Duodenal mucosa (tissue), 2 donors: ENCODE measurements around the gene NDUFS5.
"Not testable (repeated sequence)": the region's sequence is repeated elsewhere in the genome, so short reads cannot be mapped to it uniquely, and the experiment has no call there.

Experiments used
- H3K27ac ChIP-seq: one replicate; pipeline ENCODE4 v1.7.0; 2013; ENCODE audit warnings: low read depth, low read length
- H3K27me3 ChIP-seq, 2 donors: one replicate each; pipeline ENCODE4 v1.7.0; 2013; ENCODE audit warnings: low read length in 2 of 2, control low read depth in 1 of 2; ENCODE audit not compliant: insufficient read depth in 2 of 2, control insufficient read depth in 1 of 2
- H3K36me3 ChIP-seq, 2 donors: one replicate each; pipeline ENCODE4 v1.7.0; 2013; ENCODE audit warnings: low read length in 2 of 2, control low read depth in 1 of 2; ENCODE audit not compliant: insufficient read depth in 2 of 2, control insufficient read depth in 1 of 2
- H3K4me1 ChIP-seq, 2 donors: one replicate each; pipeline ENCODE4 v1.7.0; 2013; ENCODE audit warnings: low read length in 2 of 2, control low read depth in 1 of 2; ENCODE audit not compliant: insufficient read depth in 2 of 2, control insufficient read depth in 1 of 2
- H3K4me3 ChIP-seq, 2 donors: one replicate each; pipeline ENCODE4 v1.7.0; 2013; ENCODE audit warnings: low read length in 2 of 2, low read depth in 1 of 2
- H3K9ac ChIP-seq, 2 donors: one replicate each; pipeline ENCODE4 v1.7.0; 2013; ENCODE audit warnings: low read length in 2 of 2, low read depth in 1 of 2
- H3K9me3 ChIP-seq, 2 donors: one replicate each; pipeline ENCODE4 v1.7.0; 2013; ENCODE audit warnings: low read length in 2 of 2, control low read depth in 1 of 2; ENCODE audit not compliant: control insufficient read depth in 1 of 2

The NDUFS5 gene

DNA sequence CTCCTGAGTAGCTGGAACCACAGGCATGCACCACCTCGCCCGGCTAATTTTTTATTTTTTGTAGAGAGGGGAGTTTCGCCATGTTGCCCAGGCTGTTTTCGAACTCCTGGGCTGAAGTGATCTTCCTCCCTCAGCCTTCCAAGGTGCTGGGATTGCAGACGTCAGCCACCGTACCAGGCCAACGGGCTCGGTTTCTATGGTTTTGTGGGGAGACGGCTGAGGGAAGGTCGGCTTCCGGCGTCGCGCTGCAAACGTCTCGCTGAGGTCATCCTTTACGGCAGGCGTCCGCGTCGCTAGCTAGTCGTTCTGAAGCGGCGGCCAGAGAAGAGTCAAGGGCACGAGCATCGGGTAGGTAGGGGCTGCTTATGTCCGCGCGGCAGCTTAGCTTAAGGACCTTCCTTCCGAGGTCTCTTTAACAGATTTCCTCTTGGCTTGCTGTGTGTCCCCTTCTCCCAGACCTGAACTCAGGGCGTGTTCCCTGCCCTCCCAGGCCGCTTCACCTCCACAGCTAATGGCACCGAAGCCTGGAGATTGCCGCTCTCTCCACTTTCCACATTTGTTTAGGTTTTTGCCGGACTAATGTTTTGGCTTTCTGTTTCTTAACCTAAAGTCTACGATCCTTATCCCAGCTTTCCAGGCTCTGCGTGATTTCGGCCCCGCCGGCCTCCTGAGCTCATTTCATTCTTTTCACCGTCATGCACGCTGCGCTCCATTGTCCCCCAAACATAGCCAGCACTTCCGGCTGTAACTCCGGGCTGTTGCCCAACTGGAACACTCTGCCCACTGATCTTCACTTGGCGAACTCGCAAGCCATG, at the start of gene NDUFS5:
NDUFS5 (plus strand) TSS at position 300 of the 815 bp plus-strand sequence. CDS start 2,375 bp downstream, outside the sequence.
- Histone ChIP-seq H3K9me3 (no peaks in the 10 kb centered on the region), H3K9ac (peak within 1 kb of the TSS; percentile 89 to 97), H3K36me3 (peaks cover under 1 to 18% of the 10 kb centered on the region in 2 donors), H3K27ac (peak within 1 kb of the TSS; percentile 93), H3K4me1 (peaks cover 5 to 7% of the 10 kb centered on the region in 2 donors), H3K27me3 (no peaks in the 10 kb centered on the region), H3K4me3 (peak within 1 kb of the TSS; percentile 86 to 98)

DNA sequence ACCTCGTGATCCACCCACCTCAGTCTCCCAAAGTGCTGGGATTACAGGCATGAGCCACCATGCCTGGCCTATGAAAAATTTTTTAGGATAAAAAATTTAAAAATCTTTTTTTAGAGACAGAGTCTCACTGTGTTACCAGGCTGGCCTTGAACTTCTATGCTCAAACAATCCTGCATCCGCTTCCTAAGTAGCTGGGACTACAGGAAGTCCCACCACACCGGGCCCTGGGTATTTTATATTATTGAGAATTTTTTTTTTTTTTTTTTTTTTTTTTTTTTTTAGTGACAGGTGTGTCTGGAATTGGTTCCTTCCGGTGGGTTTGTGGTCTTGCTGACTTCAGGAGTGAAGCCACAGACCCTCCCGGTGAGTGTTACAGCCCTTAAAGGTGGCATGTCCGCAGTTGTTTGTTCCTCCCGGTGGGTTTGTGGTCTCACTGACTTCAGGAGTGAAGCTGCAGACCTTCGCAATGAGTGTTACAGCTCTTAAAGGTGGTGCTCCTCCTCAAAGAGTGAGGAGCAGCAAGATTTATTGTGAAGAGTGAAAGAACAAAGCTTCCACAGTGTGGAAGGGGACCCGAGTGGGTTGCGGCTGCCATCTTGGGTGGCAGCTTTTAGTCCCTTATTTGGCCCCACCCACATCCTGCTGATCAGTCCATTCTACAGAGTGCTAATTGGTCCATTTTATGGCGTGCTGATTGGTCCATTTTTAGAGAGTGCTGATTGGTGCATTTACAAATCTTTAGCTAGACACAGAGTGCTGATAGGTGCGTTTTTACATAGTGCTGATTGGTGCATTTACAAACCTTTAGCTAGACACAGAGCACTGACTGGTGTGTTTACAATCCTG, 48.5 kb upstream of the NDUFS5 start:
- H3K4me3 ChIP-seq, H3K9ac ChIP-seq, H3K9me3 ChIP-seq, H3K27me3 ChIP-seq, H3K36me3 ChIP-seq, H3K4me1 ChIP-seq, H3K27ac ChIP-seq: not testable (repeated sequence)

DNA sequence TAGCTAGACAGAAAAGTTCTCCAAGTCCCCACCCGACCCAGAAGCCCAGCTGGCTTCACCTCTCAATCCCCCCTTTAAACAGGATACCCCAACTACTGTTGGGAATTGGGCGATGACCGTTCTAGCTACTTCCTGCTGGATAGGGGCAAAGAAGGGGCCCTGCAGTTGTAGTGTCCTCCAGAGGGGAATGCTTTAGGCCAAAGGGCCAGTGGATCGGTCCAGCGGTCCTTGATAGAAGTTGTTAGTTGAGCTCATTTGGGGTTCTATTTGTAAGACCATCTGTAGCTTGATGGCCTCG, 48.0 kb upstream of the NDUFS5 start:
- H3K9ac ChIP-seq, H3K4me1 ChIP-seq, H3K27me3 ChIP-seq, H3K4me3 ChIP-seq, H3K9me3 ChIP-seq, H3K27ac ChIP-seq, H3K36me3 ChIP-seq: not testable (repeated sequence)

DNA sequence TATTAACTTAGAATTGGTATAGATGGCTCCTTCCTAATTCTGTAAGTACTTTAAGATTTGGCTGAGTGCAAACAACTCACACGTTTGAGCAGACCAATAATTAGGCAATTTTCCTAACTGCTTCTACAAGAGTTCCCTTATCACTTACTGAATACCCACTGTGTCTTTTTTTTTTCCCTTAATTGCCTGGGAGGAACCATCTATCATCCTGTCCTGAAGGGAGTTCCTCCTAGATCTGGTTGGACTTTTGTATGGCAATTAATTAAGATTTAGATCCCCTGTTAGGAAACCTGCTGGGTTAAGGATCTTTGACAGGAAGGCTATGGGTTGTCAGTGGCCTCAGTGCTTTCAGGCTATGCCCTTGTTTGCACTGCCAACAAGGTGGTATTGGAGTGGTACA, 46.8 kb upstream of the NDUFS5 start:
- H3K27me3 ChIP-seq, H3K4me3 ChIP-seq, H3K9ac ChIP-seq, H3K36me3 ChIP-seq, H3K9me3 ChIP-seq, H3K4me1 ChIP-seq, H3K27ac ChIP-seq: not testable (repeated sequence)

DNA sequence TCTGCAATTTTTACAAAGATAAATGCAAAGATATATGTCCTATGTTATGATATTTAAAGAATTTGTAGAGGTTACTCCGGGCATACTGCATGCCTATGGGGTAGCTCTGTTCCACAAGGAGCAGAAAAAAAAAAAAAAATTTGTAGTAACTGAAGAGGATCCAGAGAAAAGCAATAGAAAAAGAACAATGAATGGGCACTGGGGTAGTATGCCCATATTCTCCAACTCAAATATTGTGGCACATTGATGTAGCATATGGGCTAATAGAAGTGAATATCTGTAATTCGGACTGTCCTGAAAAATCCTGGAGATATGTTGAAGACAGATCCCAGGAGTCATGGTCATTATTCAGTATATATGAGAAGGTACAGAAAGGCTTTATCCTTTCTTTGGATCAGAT, 36.2 kb upstream of the NDUFS5 start:
- Histone ChIP-seq H3K27ac (no peak overlapping the region), H3K9ac (peak overlapping the region in 1 of 2 donors; percentile 71), H3K4me3 (peak overlapping the region in 1 of 2 donors; percentile 77), H3K27me3 (no peaks in the 10 kb centered on the region), H3K9me3 (no peaks in the 10 kb centered on the region), H3K36me3 (no peaks in the 10 kb centered on the region), H3K4me1 (peaks cover 21 to 30% of the 10 kb centered on the region in 2 donors)

DNA sequence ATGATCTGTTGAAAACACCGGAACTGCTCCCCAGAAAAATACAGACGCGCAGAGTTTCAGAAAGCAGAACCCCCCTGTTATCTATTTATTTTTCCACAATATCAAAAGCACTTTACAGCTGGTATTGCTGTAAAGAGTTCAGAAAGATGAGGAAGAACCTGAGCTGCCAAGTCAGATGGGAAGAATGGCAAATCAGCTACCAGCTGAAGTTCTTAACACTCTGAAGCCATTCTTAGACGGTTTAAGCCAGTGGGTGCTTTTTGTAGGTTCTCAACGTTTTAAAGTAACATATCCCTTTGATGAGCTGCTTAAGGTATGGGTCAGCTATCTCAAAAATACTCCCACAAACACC, 35.8 kb upstream of the NDUFS5 start:
- Histone ChIP-seq H3K9ac (peak overlapping the region; percentile 47 to 71), H3K27me3 (no peaks in the 10 kb centered on the region), H3K36me3 (peaks cover 0 to 2% of the 10 kb centered on the region in 2 donors), H3K4me3 (peak overlapping the region; percentile 77 to 79), H3K27ac (peak overlapping the region; percentile 68), H3K9me3 (no peaks in the 10 kb centered on the region), H3K4me1 (peaks cover 20 to 29% of the 10 kb centered on the region in 2 donors)

DNA sequence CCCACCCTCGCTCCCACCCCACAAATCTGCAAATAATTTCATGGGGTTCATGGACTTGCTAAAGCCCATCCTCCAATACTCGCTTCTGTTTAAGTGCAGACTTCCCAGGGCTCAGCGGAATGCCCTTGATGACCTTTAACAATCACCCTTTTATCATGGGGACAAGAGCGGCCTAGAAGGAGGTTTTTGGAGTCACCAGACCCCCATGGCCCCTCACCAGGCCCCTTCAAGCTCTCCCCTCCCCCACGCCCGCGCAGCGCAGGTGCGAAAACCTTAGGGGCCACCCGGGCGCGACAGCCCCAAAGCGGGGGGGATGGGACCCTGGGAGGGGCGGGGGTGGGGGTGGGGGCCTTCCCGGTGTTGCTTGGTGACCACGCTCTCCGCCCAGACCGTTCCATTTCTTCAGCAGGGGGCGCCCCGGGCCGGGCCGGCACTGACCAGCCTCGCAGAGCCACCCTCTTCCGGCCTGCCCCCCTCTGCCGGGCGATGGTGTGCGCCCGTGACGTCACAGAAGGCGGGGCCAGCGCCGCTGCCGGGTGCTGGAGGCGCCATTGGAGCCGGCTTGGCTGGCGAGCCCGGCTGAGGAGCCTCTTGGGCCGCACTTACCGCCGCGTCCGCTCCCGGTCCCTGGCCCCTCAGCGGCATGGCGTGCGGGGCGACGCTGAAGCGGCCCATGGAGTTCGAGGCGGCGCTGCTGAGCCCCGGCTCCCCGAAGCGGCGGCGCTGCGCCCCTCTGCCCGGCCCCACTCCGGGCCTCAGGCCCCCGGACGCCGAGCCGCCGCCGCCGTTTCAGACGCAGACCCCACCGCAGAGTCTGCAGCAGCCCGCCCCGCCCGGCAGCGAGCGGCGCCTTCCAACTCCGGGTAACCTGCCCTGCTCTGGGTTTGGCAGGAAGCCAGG, 35.2 kb upstream of the NDUFS5 start, which contains the start of gene AKIRIN1:
AKIRIN1 (plus strand) TSS at position 539 of the 900 bp plus-strand sequence; CDS start at position 644, 105 bp downstream.
- H3K9me3 ChIP-seq = no peaks in the 10 kb centered on the region
- peaks cover 18 to 22% of the 10 kb centered on the region in 2 donors for H3K4me1 ChIP-seq
- peak within 1 kb of the TSS; percentile 85 for H3K27ac ChIP-seq
- H3K27me3 ChIP-seq = no peaks in the 10 kb centered on the region
- peak within 1 kb of the TSS; percentile 77 to 86 for H3K9ac ChIP-seq
- H3K36me3 ChIP-seq = peaks cover 0 to 4% of the 10 kb centered on the region in 2 donors
- H3K4me3 ChIP-seq = peak within 1 kb of the TSS; percentile 89 to 94

DNA sequence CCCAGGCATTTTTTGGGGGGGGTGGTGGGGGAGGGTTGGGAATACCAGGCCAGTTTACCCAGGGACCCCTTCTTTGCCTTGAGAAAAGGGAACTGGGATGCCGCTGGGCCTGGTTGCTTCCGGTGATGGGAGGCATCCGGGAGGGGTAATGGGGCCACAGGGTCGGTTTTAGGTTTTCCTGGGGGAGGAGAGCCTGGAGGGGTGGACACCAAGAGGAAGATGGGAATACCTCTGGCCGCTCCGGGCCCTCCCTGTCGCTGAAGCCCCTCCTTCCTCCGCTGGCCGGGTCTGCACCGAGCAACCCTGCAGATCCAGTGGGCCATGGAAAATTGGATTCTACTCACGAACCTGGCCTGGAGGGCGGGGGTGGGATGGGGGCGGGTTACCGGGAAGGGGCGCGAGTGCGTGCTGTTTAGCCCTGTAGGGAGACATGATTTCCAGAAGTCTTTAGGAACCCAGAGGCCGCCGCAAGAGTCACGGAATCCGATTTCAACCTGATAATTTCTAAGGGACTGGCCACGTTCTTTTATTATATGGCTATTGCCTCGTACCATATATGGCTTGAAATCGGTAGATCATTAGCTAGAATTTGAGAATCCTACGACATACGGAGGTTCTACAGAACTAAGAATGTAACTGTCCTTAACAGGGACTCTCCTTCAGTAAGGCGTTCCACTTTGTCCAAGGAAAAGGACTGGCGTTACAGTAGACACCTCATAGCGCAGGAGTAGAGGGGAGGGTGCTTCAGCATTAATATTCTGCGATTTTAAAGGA, 34.3 kb upstream of the NDUFS5 start:
- H3K9ac ChIP-seq = peak overlapping the region; percentile 77 to 86
- H3K4me3 ChIP-seq = peak overlapping the region; percentile 89 to 94
- H3K27me3 ChIP-seq = no peaks in the 10 kb centered on the region
- no peaks in the 10 kb centered on the region for H3K9me3 ChIP-seq
- peak overlapping the region; percentile 85 for H3K27ac ChIP-seq
- H3K4me1 ChIP-seq = peaks cover 16 to 18% of the 10 kb centered on the region in 2 donors
- H3K36me3 ChIP-seq = peaks cover 0 to 4% of the 10 kb centered on the region in 2 donors

DNA sequence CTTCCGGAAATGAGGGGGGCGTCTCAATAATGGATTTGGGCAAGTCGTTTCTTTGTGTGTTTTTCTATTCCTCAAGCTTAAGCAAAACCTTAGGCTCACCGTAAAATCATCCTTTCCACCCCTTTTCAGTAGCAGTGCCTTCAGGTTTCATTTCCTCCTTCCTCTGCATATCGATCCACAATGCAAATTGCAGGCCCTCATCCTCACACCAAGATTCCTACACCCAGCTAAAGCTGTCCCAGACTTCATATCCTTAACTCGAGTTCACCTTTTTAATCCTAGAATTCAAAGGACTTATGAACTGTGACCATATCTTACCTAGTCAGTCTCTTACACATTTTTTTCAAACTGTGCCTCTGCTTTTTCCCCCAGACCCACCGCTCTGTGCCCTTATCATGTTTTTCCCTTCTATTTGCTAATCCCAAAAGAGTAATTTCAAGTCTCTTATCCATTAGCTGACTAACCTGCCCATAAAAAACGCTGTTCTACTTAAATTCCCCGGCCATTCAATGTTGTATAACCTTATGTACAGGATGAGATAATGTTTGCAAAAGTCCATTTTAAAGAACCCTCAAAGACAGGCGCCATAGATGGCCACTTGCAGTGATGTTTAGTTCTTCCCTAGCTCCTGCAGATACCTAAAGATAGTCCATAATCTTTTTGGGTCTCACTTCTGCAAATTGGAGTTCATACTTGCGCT, 33.6 kb upstream of the NDUFS5 start:
- Histone ChIP-seq H3K4me3 (peak overlapping the region; percentile 89 to 94), H3K27ac (no peak overlapping the region), H3K36me3 (peaks cover 0 to 4% of the 10 kb centered on the region in 2 donors), H3K9ac (peak overlapping the region; percentile 77 to 86), H3K4me1 (peaks cover 16 to 18% of the 10 kb centered on the region in 2 donors), H3K27me3 (no peaks in the 10 kb centered on the region), H3K9me3 (no peaks in the 10 kb centered on the region)
